Measurements from ENCODE around the gene GNL1.
"Not testable (repeated sequence)": the region's sequence is repeated elsewhere in the genome, so short reads cannot be mapped to it uniquely, and the experiment has no call there.

The GNL1 gene

GRCh38 chr6:30497261-30497599 is 59.1 kb downstream of the GNL1 start:
- Mint-ChIP-seq H3K4me1 (peaks cover 66% of the 10 kb centered on the region), H3K36me3 (ENCODE audit: insufficient read depth) (peaks cover 35% of the 10 kb centered on the region)
- not testable (repeated sequence) for ATAC-seq (replicated peaks; ENCODE audit: extremely low read depth, poor library complexity, severe bottlenecking); DNase-seq (ENCODE audit: low spot score in 2 of 2); H3K9me3 Mint-ChIP-seq; H3K27ac Mint-ChIP-seq (ENCODE audit: low read depth); H3K27me3 Mint-ChIP-seq; H3K4me3 Mint-ChIP-seq

DNA sequence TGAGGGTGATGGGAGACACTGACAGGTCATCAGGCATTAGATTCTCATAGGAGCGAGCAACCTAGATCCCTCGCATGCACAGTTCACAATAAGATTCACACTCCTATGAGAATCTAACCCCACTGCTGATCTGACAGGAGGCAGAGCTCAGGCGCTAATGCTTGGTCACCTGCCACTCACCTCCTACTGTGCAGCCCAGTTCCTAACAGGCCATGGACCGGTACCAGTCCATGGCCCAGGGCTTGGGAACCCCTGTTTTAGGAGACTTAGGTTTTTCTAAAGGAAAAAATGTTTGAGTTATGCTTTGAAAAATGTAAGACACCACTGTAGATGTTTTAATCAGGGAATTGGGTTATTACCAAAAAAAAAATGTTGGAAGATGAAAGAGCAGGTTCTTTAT is 60.3 kb downstream of the GNL1 start:
- peaks cover 75% of the 10 kb centered on the region for H3K4me1 Mint-ChIP-seq
- no peaks in the 10 kb centered on the region for H3K27me3 Mint-ChIP-seq
- peaks cover 47% of the 10 kb centered on the region for H3K36me3 Mint-ChIP-seq (ENCODE audit: insufficient read depth)
- no peaks in the 10 kb centered on the region for H3K9me3 Mint-ChIP-seq
- H3K4me3 Mint-ChIP-seq = no peak overlapping the region
- ATAC-seq (replicated peaks; ENCODE audit: extremely low read depth, poor library complexity, severe bottlenecking) = no peak
- DNase-seq (ENCODE audit: low spot score in 2 of 2) = no peak
- no peak overlapping the region for H3K27ac Mint-ChIP-seq (ENCODE audit: low read depth)

DNA sequence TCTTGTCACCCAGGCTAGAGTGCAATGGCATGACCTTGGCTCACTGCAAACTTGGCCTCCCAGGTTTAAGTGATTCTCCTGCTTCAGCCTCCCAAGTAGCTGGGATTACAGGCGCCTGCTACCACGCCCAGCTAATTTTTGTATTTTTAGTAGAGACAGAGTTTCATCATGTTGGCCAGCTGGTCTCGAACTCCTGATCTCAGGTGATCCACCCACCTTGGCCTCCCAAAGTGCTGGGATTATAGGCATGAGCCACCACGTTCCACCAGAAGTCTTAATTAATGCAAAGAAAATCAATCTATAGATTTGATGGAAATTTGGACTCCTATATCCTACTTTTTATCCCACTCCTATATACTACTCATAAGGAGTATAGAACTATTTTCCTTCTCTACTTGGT is 61.2 kb downstream of the GNL1 start:
- not testable (repeated sequence) for ATAC-seq (replicated peaks; ENCODE audit: extremely low read depth, poor library complexity, severe bottlenecking); H3K27me3 Mint-ChIP-seq; H3K9me3 Mint-ChIP-seq; DNase-seq (ENCODE audit: low spot score in 2 of 2)
- peaks cover 74% of the 10 kb centered on the region for H3K4me1 Mint-ChIP-seq
- H3K27ac Mint-ChIP-seq (ENCODE audit: low read depth) = peak overlapping the region; percentile 99
- peak overlapping the region; percentile 49 for H3K4me3 Mint-ChIP-seq
- H3K36me3 Mint-ChIP-seq (ENCODE audit: insufficient read depth) = peaks cover 54% of the 10 kb centered on the region

DNA sequence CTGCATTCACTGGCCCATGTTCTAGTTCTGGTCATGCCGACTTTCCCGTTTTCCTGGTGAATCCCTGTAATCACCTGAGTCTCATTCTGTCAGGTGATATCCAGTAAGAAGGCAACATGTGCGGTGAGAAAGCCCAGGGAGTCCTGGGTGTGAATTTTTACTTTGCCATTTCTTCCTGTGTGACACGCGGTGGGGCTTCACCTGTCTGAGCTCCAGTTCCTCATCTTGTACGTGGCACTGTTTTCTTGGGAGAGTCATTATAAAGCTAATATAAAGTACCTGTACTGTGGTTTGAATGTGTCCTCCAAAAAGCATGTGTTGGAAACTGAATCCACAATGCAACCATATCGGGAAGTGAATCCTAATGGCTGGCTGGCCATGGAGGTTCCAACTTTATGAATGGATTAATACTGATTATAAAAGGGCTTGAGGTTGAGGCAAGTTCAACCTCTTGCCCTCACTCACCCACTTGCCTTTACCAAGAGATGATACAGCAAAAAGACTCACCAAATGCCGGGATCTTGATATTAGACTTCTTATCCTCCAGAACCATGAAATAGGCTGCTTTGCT is 61.9 kb downstream of the GNL1 start:
- Mint-ChIP-seq H3K4me3 (peak overlapping the region; percentile 99), H3K27me3 (no peaks in the 10 kb centered on the region), H3K4me1 (peaks cover 76% of the 10 kb centered on the region), H3K9me3 (no peaks in the 10 kb centered on the region), H3K27ac (ENCODE audit: low read depth) (peak overlapping the region; percentile 99), H3K36me3 (ENCODE audit: insufficient read depth) (peaks cover 61% of the 10 kb centered on the region)
- DNase-seq (ENCODE audit: low spot score in 2 of 2) = no peak
- ATAC-seq (replicated peaks; ENCODE audit: extremely low read depth, poor library complexity, severe bottlenecking) = no peak

DNA sequence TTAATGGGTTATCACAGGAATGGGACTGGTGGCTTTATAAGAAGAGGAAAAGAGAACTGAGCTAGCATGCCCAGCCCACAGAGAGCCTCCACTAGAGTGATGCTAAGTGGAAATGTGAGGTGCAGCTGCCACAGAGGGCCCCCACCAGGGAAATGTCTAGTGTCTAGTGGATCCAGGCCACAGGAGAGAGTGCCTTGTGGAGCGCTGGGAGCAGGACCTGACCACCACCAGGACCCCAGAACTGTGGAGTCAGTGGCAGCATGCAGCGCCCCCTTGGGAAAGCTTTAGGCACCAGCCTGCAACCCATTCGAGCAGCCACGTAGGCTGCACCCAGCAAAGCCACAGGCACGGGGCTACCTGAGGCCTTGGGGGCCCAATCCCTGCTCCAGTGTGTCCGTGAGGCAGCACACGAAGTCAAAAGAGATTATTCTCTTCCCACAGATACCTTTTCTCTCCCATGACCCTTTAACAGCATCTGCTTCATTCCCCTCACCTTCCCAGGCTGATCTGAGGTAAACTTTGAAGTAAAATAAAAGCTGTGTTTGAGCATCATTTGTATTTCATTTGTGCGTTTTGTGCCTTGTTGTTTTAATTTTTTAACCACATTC is 62.5 kb downstream of the GNL1 start:
- H3K4me1 Mint-ChIP-seq = peaks cover 82% of the 10 kb centered on the region
- peak overlapping the region; percentile 99 for H3K27ac Mint-ChIP-seq (ENCODE audit: low read depth)
- peaks cover 65% of the 10 kb centered on the region for H3K36me3 Mint-ChIP-seq (ENCODE audit: insufficient read depth)
- H3K27me3 Mint-ChIP-seq = no peaks in the 10 kb centered on the region
- peak; percentile 36 to 40 for DNase-seq (ENCODE audit: low spot score in 2 of 2)
- no peaks in the 10 kb centered on the region for H3K9me3 Mint-ChIP-seq
- H3K4me3 Mint-ChIP-seq = peak overlapping the region; percentile 99
- peak; percentile 7 for ATAC-seq (replicated peaks; ENCODE audit: extremely low read depth, poor library complexity, severe bottlenecking)

DNA sequence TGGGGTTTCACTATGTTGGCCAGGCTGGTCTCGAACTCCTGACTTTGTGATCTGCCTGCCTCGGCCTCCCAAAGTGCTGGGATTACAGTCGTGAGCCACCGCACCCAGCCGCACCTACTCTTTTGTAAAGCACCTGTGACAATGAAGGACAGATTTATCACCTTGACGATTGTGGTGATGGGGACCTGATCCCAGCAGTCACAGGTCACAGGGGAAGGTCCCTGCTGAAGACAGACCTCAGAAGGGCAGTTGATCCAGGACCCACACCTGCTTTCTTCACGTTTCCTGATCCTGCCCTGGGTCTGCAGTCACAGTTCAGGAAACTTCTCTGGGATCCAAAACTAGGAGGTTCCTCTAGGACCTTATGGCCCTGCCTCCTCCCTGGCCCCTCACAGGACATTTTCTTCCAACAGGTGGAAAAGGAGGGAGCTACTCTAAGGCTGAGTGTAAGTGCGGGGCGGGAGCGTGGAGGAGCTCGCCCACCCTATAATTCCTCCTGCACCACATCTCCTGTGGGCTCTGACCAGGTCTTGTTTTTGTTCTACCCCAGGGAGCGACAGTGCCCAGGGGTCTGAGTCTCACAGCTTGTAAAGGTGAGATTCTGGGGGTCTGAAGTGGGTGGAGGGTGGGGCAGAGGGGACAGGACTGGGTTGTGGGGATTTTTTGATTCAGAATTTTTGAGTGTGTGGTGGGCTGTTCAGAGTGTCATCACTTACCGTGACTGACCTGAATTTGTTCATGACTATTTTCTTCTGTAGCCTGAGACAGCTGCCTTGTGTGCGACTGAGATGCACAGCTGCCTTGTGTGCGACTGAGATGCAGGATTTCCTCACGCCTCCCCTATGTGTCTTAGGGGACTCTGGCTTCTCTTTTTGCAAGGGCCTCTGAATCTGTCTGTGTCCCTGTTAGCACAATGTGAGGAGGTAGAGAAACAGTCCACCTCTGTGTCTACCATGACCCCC is 64.0 kb downstream of the GNL1 start:
- Mint-ChIP-seq H3K27ac (ENCODE audit: low read depth) (peak overlapping the region; percentile 99), H3K27me3 (no peaks in the 10 kb centered on the region), H3K9me3 (no peaks in the 10 kb centered on the region), H3K36me3 (ENCODE audit: insufficient read depth) (peaks cover 69% of the 10 kb centered on the region), H3K4me1 (peaks cover 79% of the 10 kb centered on the region), H3K4me3 (peak overlapping the region; percentile 99)
- DNase-seq (ENCODE audit: low spot score in 2 of 2) (no peak), ATAC-seq (replicated peaks; ENCODE audit: extremely low read depth, poor library complexity, severe bottlenecking) (no peak)
